Esophagus muscularis mucosa (tissue), 4 donors: ENCODE data around the gene PP2D1. TPM values are rescaled to one million over a fixed set of nuclear protein-coding genes. Genes with fewer than 3 reads are reported as not detected.

Experiments used
- DNase-seq: peaks from one replicate; pipeline ENCODE4 v3.0.0-alpha.2; 2017; ENCODE audit errors: extremely low spot score
- H3K27ac ChIP-seq, 4 donors: fragments of 200-600 bp; sonication (generic); replicated peaks in 1 of 4; 1 replicate in 3 of 4; 2 replicates in 1 of 4; pipeline ENCODE4 v1.5.1; 2016 to 2019; ENCODE audit warnings: mild to moderate bottlenecking in 1 of 4
- H3K27me3 ChIP-seq, 4 donors: fragments of 200-600 bp; sonication (generic); one replicate each; pipeline versions ENCODE4 v1.5.1 to v1.6.0; 2016 to 2019
- H3K36me3 ChIP-seq, 4 donors: fragments of 200-600 bp; sonication (generic); one replicate each; pipeline ENCODE4 v1.5.1; 2016 to 2019
- H3K4me1 ChIP-seq, 4 donors: fragments of 200-600 bp; sonication (generic); one replicate each; pipeline ENCODE4 v1.5.1; 2016 to 2019
- H3K4me3 ChIP-seq, 4 donors: fragments of 200-600 bp; sonication (generic); 1 replicate in 2 of 4; 2 replicates in 2 of 4; pipeline ENCODE4 v1.5.1; 2016 to 2019; ENCODE audit warnings: mild to moderate bottlenecking in 4 of 4, moderate library complexity in 1 of 4
- H3K9me3 ChIP-seq, 4 donors: fragments of 200-600 bp; sonication (generic); 1 replicate in 3 of 4; 2 replicates in 1 of 4; pipeline ENCODE4 v1.5.1; 2016 to 2019
- EP300 ChIP-seq: sonication (generic); formaldehyde crosslinking; IDR thresholded peaks from one replicate; pipeline ENCODE4 v1.6.1; 2017; ENCODE audit warnings: antibody characterized with exemption
- POLR2A ChIP-seq: fragments of 450-650 bp; IDR thresholded peaks from one replicate; pipeline ENCODE4 v1.6.1; 2017; ENCODE audit warnings: antibody characterized with exemption, moderate library complexity, mild to moderate bottlenecking, low read depth
- POLR2AphosphoS5 ChIP-seq, 2 donors: sonication (generic); formaldehyde crosslinking; IDR thresholded peaks; one replicate each; pipeline ENCODE4 v1.6.1; 2017; ENCODE audit warnings: antibody characterized with exemption in 2 of 2
- WGBS: methylation state at CpG from one replicate; pipeline ENCODE4 v1.1.5; 2018; 5-methylcytosine and 5-hydroxymethylcytosine counted together
- intact Hi-C: fragments of 100-400 bp; cut with DNase I; formaldehyde crosslinking; loops from one replicate; pipeline ENCODE4 v1.15.1; 2023
- total RNA-seq, 4 donors: library from RNA; depleted of rRNA; stranded (reverse); fragments of >200 nt; gene quantifications; one replicate each; pipeline versions ENCODE4 v1.1.0 to v1.2.1, GENCODE V29; 2016
- TF ChIP-seq, protein P1 (sequence below), 3 experiments: fragments of 200-600 bp in 2 of 3; fragments of 450-650 bp in 1 of 3; sonication (generic) in 2 of 3; IDR thresholded peaks; one replicate each; pipeline ENCODE4 v1.5.1; 2017 to 2019; ENCODE audit warnings: antibody characterized with exemption in 3 of 3, mild to moderate bottlenecking in 2 of 3, moderate library complexity in 1 of 3

The PP2D1 gene
- total RNA-seq, 4 donors from 2014 or later = not detected

DNA sequence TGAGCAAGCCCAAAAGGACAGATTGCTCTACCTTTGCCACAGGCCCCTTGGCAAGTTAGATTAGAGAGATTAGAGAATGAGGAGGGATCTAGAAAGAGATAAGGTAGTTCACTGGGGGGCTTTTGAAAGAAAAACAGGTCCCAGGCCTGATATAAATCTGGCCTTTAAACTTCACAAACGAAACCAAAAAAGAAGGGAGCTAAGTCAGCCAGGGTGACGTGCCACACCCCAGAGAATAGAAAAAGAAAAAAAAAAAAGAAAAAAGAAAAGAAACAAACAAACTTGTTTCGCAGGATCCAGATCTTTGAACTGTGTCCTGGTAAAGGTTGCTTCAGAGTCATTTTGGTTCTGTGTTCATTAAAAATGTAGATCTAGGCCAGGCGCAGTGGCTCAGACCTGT is 31.8 kb upstream of the PP2D1 start:
- Histone ChIP-seq H3K4me1 (peaks cover 56 to 76% (median 73%) of the 10 kb centered on the region in 4 donors), H3K9me3 (no peaks in the 10 kb centered on the region), H3K27me3 (no peaks in the 10 kb centered on the region), H3K36me3 (no peaks in the 10 kb centered on the region), H3K4me3 (peak overlapping the region; percentile 26 to 34 (median 32)), H3K27ac (peak overlapping the region; percentile 85 to 99 (median 97))
- no peak for DNase-seq
- WGBS = 63% methylated on average over 4 of the region's 4 CpGs
- TF ChIP-seq POLR2AphosphoS5 (IDR thresholded peaks at IDR 0.05) (no peak), POLR2A (no peak), EP300 (no peak)
- TF ChIP-seq, protein P1, sequence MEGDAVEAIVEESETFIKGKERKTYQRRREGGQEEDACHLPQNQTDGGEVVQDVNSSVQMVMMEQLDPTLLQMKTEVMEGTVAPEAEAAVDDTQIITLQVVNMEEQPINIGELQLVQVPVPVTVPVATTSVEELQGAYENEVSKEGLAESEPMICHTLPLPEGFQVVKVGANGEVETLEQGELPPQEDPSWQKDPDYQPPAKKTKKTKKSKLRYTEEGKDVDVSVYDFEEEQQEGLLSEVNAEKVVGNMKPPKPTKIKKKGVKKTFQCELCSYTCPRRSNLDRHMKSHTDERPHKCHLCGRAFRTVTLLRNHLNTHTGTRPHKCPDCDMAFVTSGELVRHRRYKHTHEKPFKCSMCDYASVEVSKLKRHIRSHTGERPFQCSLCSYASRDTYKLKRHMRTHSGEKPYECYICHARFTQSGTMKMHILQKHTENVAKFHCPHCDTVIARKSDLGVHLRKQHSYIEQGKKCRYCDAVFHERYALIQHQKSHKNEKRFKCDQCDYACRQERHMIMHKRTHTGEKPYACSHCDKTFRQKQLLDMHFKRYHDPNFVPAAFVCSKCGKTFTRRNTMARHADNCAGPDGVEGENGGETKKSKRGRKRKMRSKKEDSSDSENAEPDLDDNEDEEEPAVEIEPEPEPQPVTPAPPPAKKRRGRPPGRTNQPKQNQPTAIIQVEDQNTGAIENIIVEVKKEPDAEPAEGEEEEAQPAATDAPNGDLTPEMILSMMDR (IDR thresholded peaks at IDR 0.05) = no peak
- intact Hi-C loops = loop anchor here (5.0 kb wide), 2 partner anchors 53 to 143 kb away; partner anchors contain the start of gene SGO1

DNA sequence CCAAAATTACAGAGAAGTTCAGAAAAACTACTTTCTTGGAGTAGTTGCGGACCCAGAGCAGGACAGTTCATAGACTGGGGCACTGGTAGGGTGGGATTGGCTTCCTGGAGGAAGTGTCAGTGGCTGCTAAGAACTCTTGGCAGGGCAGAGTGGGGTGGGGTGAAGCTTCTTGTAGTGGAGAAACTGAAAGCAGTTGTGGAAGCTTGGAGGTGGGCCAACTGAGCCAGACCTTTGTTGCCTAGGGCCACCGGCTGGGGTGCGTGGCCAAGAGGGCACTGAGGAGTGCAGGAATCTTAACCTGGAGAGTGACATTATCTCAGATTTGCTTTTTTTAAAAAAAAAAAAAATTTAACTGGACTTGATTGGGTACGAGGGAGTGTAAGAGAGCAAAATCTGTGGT is 31.3 kb upstream of the PP2D1 start:
- peak overlapping the region; percentile 85 to 99 (median 97) for H3K27ac ChIP-seq
- DNase-seq = peak; percentile 96
- H3K4me1 ChIP-seq = peaks cover 58 to 76% (median 73%) of the 10 kb centered on the region in 4 donors
- H3K9me3 ChIP-seq = no peaks in the 10 kb centered on the region
- H3K36me3 ChIP-seq = no peaks in the 10 kb centered on the region
- intact Hi-C loops = loop anchor here (5.0 kb wide), 2 partner anchors 54 to 144 kb away; partner anchors contain the start of gene SGO1
- WGBS = 24% methylated on average over 4 of the region's 4 CpGs
- peak overlapping the region; percentile 26 to 34 (median 32) for H3K4me3 ChIP-seq
- TF ChIP-seq EP300 (no peak), POLR2A (no peak), POLR2AphosphoS5 (IDR thresholded peaks at IDR 0.05) (peak in 1 of 2 donors; percentile 46)
- TF ChIP-seq, protein P1 (IDR thresholded peaks at IDR 0.05) = no peak
- no peaks in the 10 kb centered on the region for H3K27me3 ChIP-seq

DNA sequence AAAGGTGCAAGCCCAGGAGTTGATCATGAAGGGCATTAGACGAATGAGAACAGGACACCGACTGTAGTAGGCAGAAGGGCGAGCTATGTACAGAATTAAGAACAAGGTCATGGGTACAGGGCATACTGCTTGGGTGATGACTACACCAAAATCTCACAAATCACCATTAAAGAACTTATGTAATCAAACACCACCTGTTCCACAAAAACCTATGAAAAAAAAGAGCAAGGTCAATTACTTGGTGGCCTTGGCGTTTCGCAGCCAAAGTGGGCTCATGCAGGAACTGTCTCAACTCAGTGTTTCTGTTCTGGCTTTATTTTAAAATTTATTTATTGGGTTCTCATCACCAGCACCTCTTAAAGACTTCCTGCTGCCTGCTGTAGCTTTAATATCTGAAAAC is 30.3 kb upstream of the PP2D1 start:
- TF ChIP-seq POLR2AphosphoS5 (IDR thresholded peaks at IDR 0.05) (no peak), POLR2A (no peak), EP300 (no peak)
- TF ChIP-seq, protein P1 (IDR thresholded peaks at IDR 0.05) = no peak
- intact Hi-C loops = loop anchor here (5.0 kb wide), 2 partner anchors 55 to 145 kb away; partner anchors contain the start of gene SGO1
- no peaks in the 10 kb centered on the region for H3K27me3 ChIP-seq
- peak overlapping the region in 2 of 4 donors; percentile 84 to 94 for H3K4me3 ChIP-seq
- H3K36me3 ChIP-seq = no peaks in the 10 kb centered on the region
- peak overlapping the region; percentile 85 to 99 (median 97) for H3K27ac ChIP-seq
- 79% methylated on average over 5 of the region's 5 CpGs for WGBS
- no peak for DNase-seq
- peaks cover 55 to 72% (median 69%) of the 10 kb centered on the region in 4 donors for H3K4me1 ChIP-seq
- H3K9me3 ChIP-seq = no peaks in the 10 kb centered on the region

DNA sequence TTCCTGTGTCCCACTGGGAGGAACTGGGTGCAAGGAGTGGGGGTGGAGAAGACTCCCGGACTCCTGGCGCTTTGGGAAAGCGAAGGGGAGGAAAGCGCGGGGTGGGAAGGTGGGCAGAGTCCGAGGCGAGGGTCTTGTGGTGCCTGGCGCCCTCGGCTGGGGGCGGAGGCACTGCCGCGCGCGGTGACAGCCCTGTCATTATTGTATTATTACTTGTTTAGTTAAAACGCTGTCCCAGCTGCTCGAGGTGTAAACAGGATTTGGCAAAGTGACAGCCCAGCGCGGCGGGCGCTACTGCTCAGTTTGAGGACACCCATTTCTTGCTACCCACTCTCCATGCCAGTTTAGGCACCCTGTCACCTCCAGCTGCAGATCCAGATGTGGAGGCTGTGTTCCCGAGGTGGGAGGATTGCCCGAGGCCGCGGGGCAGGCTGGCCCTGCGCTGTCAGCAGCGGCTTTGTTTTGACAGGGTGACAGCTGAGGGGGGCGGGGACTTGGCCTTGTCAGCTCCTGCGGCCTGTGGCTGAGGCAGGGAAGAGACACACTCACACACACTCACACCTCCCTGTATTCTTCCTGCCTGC is 29.2 kb upstream of the PP2D1 start:
- Histone ChIP-seq H3K4me3 (peak overlapping the region; percentile 58 to 94 (median 80)), H3K9me3 (no peaks in the 10 kb centered on the region), H3K27me3 (no peaks in the 10 kb centered on the region), H3K36me3 (no peaks in the 10 kb centered on the region), H3K4me1 (peaks cover 51 to 61% (median 59%) of the 10 kb centered on the region in 4 donors), H3K27ac (peak overlapping the region; percentile 85 to 99 (median 97))
- DNase-seq = no peak
- intact Hi-C loops = loop anchor here (2.0 to 5.0 kb wide), 3 partner anchors 56 to 146 kb away; partner anchors contain the start of genes RAB5A and SGO1
- no peak for TF ChIP-seq POLR2A
- TF ChIP-seq POLR2AphosphoS5 (IDR thresholded peaks at IDR 0.05) = peak; percentile 66 to 71
- TF ChIP-seq, protein P1 (IDR thresholded peaks at IDR 0.05) = no peak
- TF ChIP-seq EP300 = no peak
- 4% methylated on average over 19 of the region's 28 CpGs for WGBS
